Measurements from ENCODE around the gene NUMB.

The NUMB gene

GRCh38 chr14:73276836-73277235 lies 181.5 kb downstream of the NUMB start:
- no peaks in the 10 kb centered on the region for H3K9me3 Mint-ChIP-seq
- peaks cover under 1% of the 10 kb centered on the region in 2 donors for H3K4me1 Mint-ChIP-seq (ENCODE audit: low read depth in 2 of 2)
- H3K4me3 Mint-ChIP-seq = no peak overlapping the region
- ATAC-seq (replicated peaks) = no peak
- H3K27me3 Mint-ChIP-seq = no peaks in the 10 kb centered on the region
- H3K27ac Mint-ChIP-seq = no peak overlapping the region
- no peak for DNase-seq
- H3K36me3 Mint-ChIP-seq (ENCODE audit: insufficient read depth) = peaks cover 14% of the 10 kb centered on the region

GRCh38 chr14:73273799-73274198 lies 184.5 kb downstream of the NUMB start:
- Mint-ChIP-seq H3K36me3 (ENCODE audit: insufficient read depth) (peaks cover 5% of the 10 kb centered on the region), H3K9me3 (no peaks in the 10 kb centered on the region), H3K27ac (no peak overlapping the region), H3K4me3 (no peak overlapping the region), H3K4me1 (ENCODE audit: low read depth in 2 of 2) (peaks cover 5 to 13% of the 10 kb centered on the region in 2 donors), H3K27me3 (peaks cover 0 to 9% of the 10 kb centered on the region in 2 donors)
- no peak for DNase-seq
- no peak for ATAC-seq (replicated peaks)

GRCh38 chr14:73272393-73272792 lies 186.0 kb downstream of the NUMB start:
- Mint-ChIP-seq H3K4me3 (no peak overlapping the region), H3K9me3 (no peaks in the 10 kb centered on the region), H3K36me3 (ENCODE audit: insufficient read depth) (peaks cover 5% of the 10 kb centered on the region)

GRCh38 chr14:73269729-73270531 lies 188.4 kb downstream of the NUMB start:
- peaks cover 5 to 11% of the 10 kb centered on the region in 2 donors for H3K27me3 Mint-ChIP-seq
- no peaks in the 10 kb centered on the region for H3K9me3 Mint-ChIP-seq
- H3K4me1 Mint-ChIP-seq (ENCODE audit: low read depth in 2 of 2) = peaks cover 5 to 13% of the 10 kb centered on the region in 2 donors
- peaks cover 5% of the 10 kb centered on the region for H3K36me3 Mint-ChIP-seq (ENCODE audit: insufficient read depth)
- ATAC-seq (replicated peaks) = peak; percentile 42
- H3K27ac Mint-ChIP-seq = peak overlapping the region in 1 of 2 donors; percentile 35
- H3K4me3 Mint-ChIP-seq = peak overlapping the region; percentile 56 to 60
- no peak for DNase-seq

More at GRCh38 chr14:73272393-73272792, 186.0 kb downstream of the NUMB start:
- DNase-seq = no peak
- ATAC-seq (replicated peaks) = no peak
- peaks cover 5 to 13% of the 10 kb centered on the region in 2 donors for H3K4me1 Mint-ChIP-seq (ENCODE audit: low read depth in 2 of 2)
- no peak overlapping the region for H3K27ac Mint-ChIP-seq
- peaks cover 0 to 9% of the 10 kb centered on the region in 2 donors for H3K27me3 Mint-ChIP-seq

- H3K4me1 Mint-ChIP-seq (ENCODE audit: low read depth in 2 of 2) = peaks cover 5 to 13% of the 10 kb centered on the region in 2 donors
- ATAC-seq (replicated peaks) = no peak
- H3K27ac Mint-ChIP-seq = no peak overlapping the region
- H3K9me3 Mint-ChIP-seq = no peaks in the 10 kb centered on the region
- H3K27me3 Mint-ChIP-seq = peaks cover 23 to 24% of the 10 kb centered on the region in 2 donors
- no peak overlapping the region for H3K4me3 Mint-ChIP-seq
- peaks cover 5% of the 10 kb centered on the region for H3K36me3 Mint-ChIP-seq (ENCODE audit: insufficient read depth)
- DNase-seq = no peak
These were observed 190.9 kb downstream of the NUMB start for GRCh38 chr14:73267474-73267873.

GRCh38 chr14:73266317-73266716 lies 192.0 kb downstream of the NUMB start:
- no peak for DNase-seq
- no peak for ATAC-seq (replicated peaks)
- Mint-ChIP-seq H3K27ac (no peak overlapping the region), H3K9me3 (no peaks in the 10 kb centered on the region), H3K36me3 (ENCODE audit: insufficient read depth) (peaks cover 3% of the 10 kb centered on the region), H3K4me1 (ENCODE audit: low read depth in 2 of 2) (peaks cover 5 to 13% of the 10 kb centered on the region in 2 donors), H3K4me3 (no peak overlapping the region), H3K27me3 (peaks cover 24 to 30% of the 10 kb centered on the region in 2 donors)

- DNase-seq (no peak), ATAC-seq (replicated peaks) (no peak)
- Mint-ChIP-seq H3K4me3 (no peak overlapping the region), H3K27ac (peak overlapping the region in 1 of 2 donors; percentile 4), H3K4me1 (ENCODE audit: low read depth in 2 of 2) (peaks cover 5 to 12% of the 10 kb centered on the region in 2 donors), H3K36me3 (ENCODE audit: insufficient read depth) (peaks cover 3% of the 10 kb centered on the region), H3K27me3 (peaks cover 21 to 36% of the 10 kb centered on the region in 2 donors), H3K9me3 (no peaks in the 10 kb centered on the region)
These were observed 192.7 kb downstream of the NUMB start for GRCh38 chr14:73265721-73266046.

- Mint-ChIP-seq H3K27ac (peak overlapping the region in 1 of 2 donors; percentile 23), H3K4me1 (ENCODE audit: low read depth in 2 of 2) (peaks cover under 1 to 6% of the 10 kb centered on the region in 2 donors), H3K36me3 (ENCODE audit: insufficient read depth) (peaks cover 3% of the 10 kb centered on the region), H3K9me3 (no peaks in the 10 kb centered on the region), H3K27me3 (peaks cover 15 to 36% of the 10 kb centered on the region in 2 donors), H3K4me3 (no peak overlapping the region)
- DNase-seq (no peak), ATAC-seq (replicated peaks) (no peak)
These were observed 193.2 kb downstream of the NUMB start for GRCh38 chr14:73264885-73265720.

GRCh38 chr14:73264080-73264884 lies 194.1 kb downstream of the NUMB start:
- H3K4me3 Mint-ChIP-seq = no peak overlapping the region
- H3K36me3 Mint-ChIP-seq (ENCODE audit: insufficient read depth) = no peaks in the 10 kb centered on the region
- H3K9me3 Mint-ChIP-seq = no peaks in the 10 kb centered on the region
- no peak for DNase-seq
- H3K4me1 Mint-ChIP-seq (ENCODE audit: low read depth in 2 of 2) = peaks cover 0 to 2% of the 10 kb centered on the region in 2 donors
- H3K27me3 Mint-ChIP-seq = peaks cover 14 to 36% of the 10 kb centered on the region in 2 donors
- peak overlapping the region in 1 of 2 donors; percentile 23 for H3K27ac Mint-ChIP-seq
- ATAC-seq (replicated peaks) = no peak

- no peak for ATAC-seq (replicated peaks)
- Mint-ChIP-seq H3K9me3 (no peaks in the 10 kb centered on the region), H3K27me3 (peaks cover 14 to 36% of the 10 kb centered on the region in 2 donors), H3K4me3 (no peak overlapping the region), H3K4me1 (ENCODE audit: low read depth in 2 of 2) (no peaks in the 10 kb centered on the region), H3K36me3 (ENCODE audit: insufficient read depth) (no peaks in the 10 kb centered on the region), H3K27ac (no peak overlapping the region)
- DNase-seq = no peak
These were observed 194.7 kb downstream of the NUMB start for GRCh38 chr14:73263606-73264005.

GRCh38 chr14:73262427-73263183 lies 195.7 kb downstream of the NUMB start:
- Mint-ChIP-seq H3K27me3 (peaks cover 14 to 36% of the 10 kb centered on the region in 2 donors), H3K27ac (no peak overlapping the region), H3K4me3 (no peak overlapping the region), H3K4me1 (ENCODE audit: low read depth in 2 of 2) (no peaks in the 10 kb centered on the region), H3K9me3 (no peaks in the 10 kb centered on the region), H3K36me3 (ENCODE audit: insufficient read depth) (no peaks in the 10 kb centered on the region)
- no peak for ATAC-seq (replicated peaks)
- DNase-seq = no peak

- Mint-ChIP-seq H3K9me3 (no peaks in the 10 kb centered on the region), H3K4me3 (no peak overlapping the region), H3K4me1 (ENCODE audit: low read depth in 2 of 2) (no peaks in the 10 kb centered on the region), H3K27me3 (peaks cover 14 to 36% of the 10 kb centered on the region in 2 donors), H3K27ac (no peak overlapping the region), H3K36me3 (ENCODE audit: insufficient read depth) (no peaks in the 10 kb centered on the region)
- DNase-seq = no peak
- ATAC-seq (replicated peaks) = no peak
These were observed 196.6 kb downstream of the NUMB start for GRCh38 chr14:73261520-73262426.
